ENCODE measurements around the gene IGHMBP2. TPM values are rescaled to one million over a fixed set of nuclear protein-coding genes. Genes with fewer than 3 reads are reported as not detected.
A peak's percentile ranks its signal among the peaks of the same experiment; 100 is the strongest.
"Not testable (repeated sequence)": the region's sequence is repeated elsewhere in the genome, so short reads cannot be mapped to it uniquely, and the experiment has no call there.

The IGHMBP2 gene
- total RNA-seq (10 to 100 TPM; 19.4 to 30.4 TPM), polyA plus RNA-seq (ENCODE audit: insufficient read length in 6 of 6) (10 to 100 TPM; 16.9 to 22.4 (median 19.0) TPM)
- long read RNA-seq, donor 1, partial matches to known transcripts: 12 of 13 reads
- long read RNA-seq, donor 1, other reads (novel, unspliced or antisense): 0 of 13 reads
- long read RNA-seq, donor 2, partial matches to known transcripts: 0 of 3 reads
- long read RNA-seq, donor 2, other reads (novel, unspliced or antisense): 0 of 3 reads
- long read RNA-seq, donor 3, partial matches to known transcripts: 0 of 1 reads
- long read RNA-seq, donor 3, other reads (novel, unspliced or antisense): 0 of 1 reads
- long read RNA-seq, donor 4, partial matches to known transcripts: 2 of 2 reads
- long read RNA-seq, donor 4, other reads (novel, unspliced or antisense): 0 of 2 reads
- long read RNA-seq, donor 5, partial matches to known transcripts: 0 of 4 reads
- long read RNA-seq, donor 5, other reads (novel, unspliced or antisense): 0 of 4 reads
- long read RNA-seq, donor 6: 0 reads
- long read RNA-seq, donor 7: 0 reads
- long read RNA-seq, donor 8: 0 reads
- long read RNA-seq, donor 9: 0 reads
- long read RNA-seq, donor 10, partial matches to known transcripts: 5 of 5 reads
- long read RNA-seq, donor 10, other reads (novel, unspliced or antisense): 0 of 5 reads
- long read RNA-seq, donor 11, partial matches to known transcripts: 0 of 5 reads
- long read RNA-seq, donor 11, other reads (novel, unspliced or antisense): 0 of 5 reads
- long read RNA-seq, donor 12, partial matches to known transcripts: 0 of 3 reads
- long read RNA-seq, donor 12, other reads (novel, unspliced or antisense): 0 of 3 reads

DNA sequence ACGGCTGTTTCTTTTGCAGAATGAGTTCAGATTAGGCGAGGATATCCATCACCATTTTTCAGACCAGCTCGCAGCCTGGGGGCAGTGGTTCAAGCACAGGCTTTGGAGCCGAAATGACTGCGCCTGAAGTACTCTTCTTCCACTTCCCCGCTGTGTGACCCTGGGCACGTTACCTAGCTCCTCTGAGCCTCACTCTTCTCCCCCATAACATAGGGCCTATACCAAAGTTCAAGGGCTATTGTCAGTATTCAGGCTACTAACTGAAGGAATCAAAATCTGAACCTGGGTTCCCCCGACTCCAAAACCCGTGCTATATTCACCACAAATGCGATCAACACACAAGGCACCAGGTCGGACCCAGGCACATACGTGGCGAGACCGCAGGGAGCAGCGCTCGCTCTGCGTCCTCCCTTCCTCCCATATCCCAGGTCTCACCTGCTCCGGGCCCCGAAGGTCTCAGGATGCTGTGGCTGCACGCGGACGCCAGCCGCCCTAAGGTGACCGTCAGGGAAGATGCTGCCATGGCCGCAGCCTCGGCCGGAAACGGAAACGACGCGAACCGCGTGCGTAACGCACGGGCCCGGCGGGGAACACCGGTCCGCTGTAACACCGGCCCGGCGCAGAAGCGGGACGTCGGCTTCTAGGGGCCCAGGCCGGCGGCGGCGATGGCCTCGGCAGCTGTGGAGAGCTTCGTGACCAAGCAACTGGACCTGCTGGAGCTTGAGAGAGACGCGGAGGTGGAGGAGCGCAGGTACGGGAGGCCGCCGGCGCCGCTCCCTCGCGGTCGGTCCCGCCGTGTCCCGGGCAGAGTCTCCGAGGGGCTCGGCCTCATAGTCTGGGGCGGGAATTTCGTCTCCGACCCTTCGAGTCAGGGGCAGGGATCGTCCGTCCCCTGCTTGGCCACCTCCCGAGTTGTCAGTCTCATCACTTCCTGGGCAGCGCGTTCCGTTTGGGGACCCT is at the start of gene IGHMBP2, which contains the start of gene MRPL21:
IGHMBP2 (plus strand) TSS at position 604 of the 960 bp plus-strand sequence; CDS start at position 666, 62 bp downstream.
MRPL21 (minus strand) TSS at position 545 of the 960 bp plus-strand sequence; CDS start at position 523, 22 bp downstream.
- TF ChIP-seq, protein P1, sequence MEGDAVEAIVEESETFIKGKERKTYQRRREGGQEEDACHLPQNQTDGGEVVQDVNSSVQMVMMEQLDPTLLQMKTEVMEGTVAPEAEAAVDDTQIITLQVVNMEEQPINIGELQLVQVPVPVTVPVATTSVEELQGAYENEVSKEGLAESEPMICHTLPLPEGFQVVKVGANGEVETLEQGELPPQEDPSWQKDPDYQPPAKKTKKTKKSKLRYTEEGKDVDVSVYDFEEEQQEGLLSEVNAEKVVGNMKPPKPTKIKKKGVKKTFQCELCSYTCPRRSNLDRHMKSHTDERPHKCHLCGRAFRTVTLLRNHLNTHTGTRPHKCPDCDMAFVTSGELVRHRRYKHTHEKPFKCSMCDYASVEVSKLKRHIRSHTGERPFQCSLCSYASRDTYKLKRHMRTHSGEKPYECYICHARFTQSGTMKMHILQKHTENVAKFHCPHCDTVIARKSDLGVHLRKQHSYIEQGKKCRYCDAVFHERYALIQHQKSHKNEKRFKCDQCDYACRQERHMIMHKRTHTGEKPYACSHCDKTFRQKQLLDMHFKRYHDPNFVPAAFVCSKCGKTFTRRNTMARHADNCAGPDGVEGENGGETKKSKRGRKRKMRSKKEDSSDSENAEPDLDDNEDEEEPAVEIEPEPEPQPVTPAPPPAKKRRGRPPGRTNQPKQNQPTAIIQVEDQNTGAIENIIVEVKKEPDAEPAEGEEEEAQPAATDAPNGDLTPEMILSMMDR (IDR thresholded peaks at IDR 0.05): no peak
- H3K4me1 ChIP-seq: peaks cover 13 to 24% of the 10 kb centered on the region in 2 donors
- H3K27ac ChIP-seq: peak within 1 kb of the TSS; percentile 74 to 80
- no peaks in the 10 kb centered on the region for H3K27me3 ChIP-seq
- intact Hi-C loops (cut with DNase I): no loop called here
- H3K4me3 ChIP-seq: peak within 1 kb of the TSS; percentile 90 to 96
- peaks cover 0 to 38% of the 10 kb centered on the region in 2 donors for H3K36me3 ChIP-seq
- DNase-seq (peak; percentile 87 to 95 (median 88)), ATAC-seq (peak; percentile 99)
- H3K9me3 ChIP-seq: no peaks in the 10 kb centered on the region

DNA sequence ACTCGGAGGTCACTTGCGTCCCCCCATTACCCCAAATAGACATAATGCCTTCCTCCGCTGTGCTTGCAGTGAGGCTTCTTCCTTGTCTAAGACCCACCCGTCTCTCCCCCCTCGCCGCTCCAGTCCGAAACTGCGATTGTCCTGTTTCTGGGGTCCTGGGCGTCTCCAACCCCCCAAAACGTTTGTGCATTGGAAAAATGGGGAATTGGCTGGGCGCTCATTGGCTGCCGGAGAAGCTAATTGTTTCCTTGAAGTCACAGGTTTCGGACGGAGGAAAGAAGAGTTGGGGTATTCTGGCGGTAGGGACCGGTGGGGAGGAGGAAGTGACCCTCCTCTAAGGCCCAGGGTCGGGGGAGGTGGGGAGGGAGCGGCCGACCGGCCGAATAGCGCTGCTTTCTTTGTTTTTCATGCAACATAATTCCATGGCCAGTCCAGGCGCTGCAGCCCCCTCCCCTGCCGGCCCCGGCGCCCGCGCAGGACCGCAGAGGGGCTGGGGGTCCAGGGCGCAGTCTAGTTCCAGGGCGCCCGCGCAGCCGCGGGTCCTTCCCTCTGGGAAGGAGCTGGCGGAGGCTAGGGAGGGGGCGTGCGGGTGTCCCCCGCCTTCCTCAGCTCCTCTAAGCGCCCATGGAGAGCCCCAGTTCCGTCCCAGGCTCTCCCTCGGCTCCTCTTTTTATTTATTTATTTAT is 49.3 kb upstream of the IGHMBP2 start:
- Histone ChIP-seq H3K27me3 (peaks cover 14 to 23% of the 10 kb centered on the region in 2 donors), H3K36me3 (no peaks in the 10 kb centered on the region), H3K27ac (no peak overlapping the region), H3K4me1 (peaks cover 0 to 20% of the 10 kb centered on the region in 2 donors), H3K9me3 (peaks cover 0 to 2% of the 10 kb centered on the region in 2 donors), H3K4me3 (peak overlapping the region; percentile 40 to 49)
- ATAC-seq: no peak
- TF ChIP-seq, protein P1 (IDR thresholded peaks at IDR 0.05): no peak
- intact Hi-C loops (cut with DNase I): no loop called here
- DNase-seq: no peak

DNA sequence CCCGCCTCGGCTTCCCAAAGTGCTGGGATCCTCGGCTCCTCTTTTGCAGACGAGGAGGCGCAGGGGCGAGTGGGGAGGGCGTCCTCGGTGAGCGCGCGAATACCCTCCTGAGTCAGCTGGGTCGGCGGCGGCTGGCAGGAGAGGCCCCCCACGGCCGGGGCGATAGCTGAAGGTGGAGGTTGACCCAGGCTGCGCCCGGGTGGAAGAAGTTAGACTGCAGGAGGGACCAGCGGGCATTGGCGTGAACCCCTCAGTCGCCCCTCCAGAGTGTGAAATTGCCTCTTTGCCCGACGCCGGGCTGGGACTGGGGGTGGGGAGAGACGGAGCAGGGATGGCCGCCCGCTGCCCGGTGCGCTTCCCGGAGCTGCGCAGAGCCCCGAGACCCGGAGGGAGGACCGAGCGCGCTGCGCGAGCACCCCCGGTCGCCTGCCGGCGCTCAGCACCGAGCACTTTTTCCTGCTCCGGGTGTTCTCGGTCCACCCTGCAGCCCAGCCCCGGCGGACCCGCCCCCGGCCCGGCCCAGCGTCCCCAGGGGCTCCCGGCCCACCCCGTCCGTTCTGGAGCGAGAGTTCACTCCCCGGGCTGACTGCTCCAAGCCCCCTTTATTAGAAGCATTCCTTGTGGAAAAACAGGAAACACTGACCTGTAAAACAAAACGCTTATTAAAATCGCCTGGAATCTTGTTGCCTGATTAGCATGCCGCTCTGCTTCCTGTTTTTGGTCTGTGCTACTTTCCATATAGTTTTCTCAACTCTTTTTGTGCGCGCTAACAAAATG is 48.3 kb upstream of the IGHMBP2 start:
- peak overlapping the region in 1 of 2 donors; percentile 76 for H3K27ac ChIP-seq
- peaks cover 14 to 23% of the 10 kb centered on the region in 2 donors for H3K27me3 ChIP-seq
- H3K36me3 ChIP-seq: no peaks in the 10 kb centered on the region
- DNase-seq (peak in 2 of 4 donors; percentile 49 to 95), ATAC-seq (peak; percentile 81)
- TF ChIP-seq, protein P1 (IDR thresholded peaks at IDR 0.05): peak in 1 of 2 donors; percentile 32
- peak overlapping the region; percentile 40 to 49 for H3K4me3 ChIP-seq
- H3K9me3 ChIP-seq: peaks cover 0 to 2% of the 10 kb centered on the region in 2 donors
- intact Hi-C loops (cut with DNase I): no loop called here
- peaks cover 0 to 20% of the 10 kb centered on the region in 2 donors for H3K4me1 ChIP-seq

- DNase-seq; H3K4me3 ChIP-seq; intact Hi-C loops (cut with DNase I); H3K36me3 ChIP-seq; H3K9me3 ChIP-seq; ATAC-seq: not testable (repeated sequence)
- peak overlapping the region in 1 of 2 donors; percentile 76 for H3K27ac ChIP-seq
- H3K27me3 ChIP-seq: peaks cover 14 to 23% of the 10 kb centered on the region in 2 donors
- peaks cover 0 to 20% of the 10 kb centered on the region in 2 donors for H3K4me1 ChIP-seq
These were observed 47.2 kb upstream of the IGHMBP2 start for GRCh38 chr11:68856425-68857030.
